Endothelial cell of umbilical vein (primary cell): ENCODE results near the gene CACNA1C.

ENCODE experiments used
- CTCF ChIP-seq, 2 donors: IDR thresholded peaks; 1 replicate in 1 of 2; 2 replicates in 1 of 2; pipeline ENCODE4 v1.5.1; 2011; ENCODE audit warnings: low read length in 2 of 2, mild to moderate bottlenecking in 2 of 2, moderate library complexity in 2 of 2, control low read depth in 1 of 2, inconsistent platforms in 1 of 2, low read depth in 1 of 2; ENCODE audit not compliant: insufficient read depth in 1 of 2; ENCODE audit errors: extremely low read depth in 1 of 2
- EZH2 ChIP-seq: IDR thresholded peaks from 2 replicates; pipeline ENCODE4 v1.6.1; 2012; ENCODE audit warnings: borderline replicate concordance, low read depth, mild to moderate bottlenecking, moderate library complexity, low read length, inconsistent platforms; ENCODE audit not compliant: severe bottlenecking
- GATA2 ChIP-seq: IDR thresholded peaks from 2 replicates; pipeline ENCODE4 v1.7.0; 2011; ENCODE audit warnings: low read depth, mild to moderate bottlenecking, moderate library complexity, mixed read lengths, low read length; ENCODE audit not compliant: insufficient read length, insufficient read depth
- JUN ChIP-seq: IDR thresholded peaks from 2 replicates; pipeline ENCODE4 v1.6.1; 2011; ENCODE audit warnings: borderline replicate concordance, low read depth; ENCODE audit not compliant: insufficient read length, insufficient read depth
- MAX ChIP-seq: IDR thresholded peaks from 2 replicates; pipeline ENCODE4 v1.6.1; 2011; ENCODE audit not compliant: insufficient read depth, insufficient read length
- MYC ChIP-seq: IDR thresholded peaks from one replicate; pipeline ENCODE4 v1.6.1; 2011; ENCODE audit warnings: mild to moderate bottlenecking, low read depth, low read length
- POLR2A ChIP-seq: IDR thresholded peaks from 2 replicates; pipeline ENCODE4 v1.6.1; 2012; ENCODE audit warnings: low read depth, mild to moderate bottlenecking, control low read depth, low read length
- POLR2AphosphoS5 ChIP-seq: IDR thresholded peaks from 2 replicates; pipeline ENCODE4 v1.6.1; 2012; ENCODE audit warnings: low read depth, mild to moderate bottlenecking, control low read depth, low read length, moderate library complexity; ENCODE audit not compliant: insufficient read depth

- no peak for TF ChIP-seq POLR2A
- TF ChIP-seq CTCF (IDR thresholded peaks at IDR 0.05; ENCODE audit: extremely low read depth in 1 of 2, insufficient read depth in 1 of 2, low read depth in 1 of 2, low read length in 2 of 2) = no peak
- TF ChIP-seq POLR2AphosphoS5 = no peak
- TF ChIP-seq EZH2 = no peak
- TF ChIP-seq MYC = no peak
- TF ChIP-seq JUN = no peak
- TF ChIP-seq MAX = no peak
- TF ChIP-seq GATA2 = no peak
Observed at GRCh38 chr12:2503036-2503435, 450.2 kb downstream of the CACNA1C start.
